IPS-15b (cell line): ENCODE results near the gene FAM83G.
"Not testable (repeated sequence)": the region's sequence is repeated elsewhere in the genome, so short reads cannot be mapped to it uniquely, and the experiment has no call there.

Source experiments
- H3K27me3 ChIP-seq: one replicate; pipeline ENCODE4 v1.6.1; 2013; ENCODE audit warnings: low read length; ENCODE audit not compliant: control insufficient read depth, insufficient read depth
- H3K36me3 ChIP-seq: one replicate; pipeline ENCODE4 v1.6.1; 2013; ENCODE audit warnings: low read length; ENCODE audit not compliant: control insufficient read depth, insufficient read depth
- H3K4me1 ChIP-seq: one replicate; pipeline ENCODE4 v1.6.1; 2013; ENCODE audit warnings: mild to moderate bottlenecking, low read length; ENCODE audit not compliant: control insufficient read depth, insufficient read depth
- H3K4me3 ChIP-seq: one replicate; pipeline ENCODE4 v1.5.1; 2013; ENCODE audit warnings: low read depth, low read length
- H3K9ac ChIP-seq: one replicate; pipeline ENCODE4 v1.6.1; 2013; ENCODE audit warnings: low read depth, mild to moderate bottlenecking, low read length
- H3K9me3 ChIP-seq: one replicate; pipeline ENCODE4 v1.6.1; 2013; ENCODE audit warnings: mild to moderate bottlenecking, low read length; ENCODE audit not compliant: control insufficient read depth, insufficient read depth

Gene FAM83G

GRCh38 chr17:19021622-19022083 is 17.1 kb upstream of the FAM83G start:
- no peak overlapping the region for H3K9ac ChIP-seq
- no peaks in the 10 kb centered on the region for H3K4me1 ChIP-seq
- no peaks in the 10 kb centered on the region for H3K9me3 ChIP-seq
- no peaks in the 10 kb centered on the region for H3K27me3 ChIP-seq
- no peak overlapping the region for H3K4me3 ChIP-seq
- H3K36me3 ChIP-seq = no peaks in the 10 kb centered on the region

DNA sequence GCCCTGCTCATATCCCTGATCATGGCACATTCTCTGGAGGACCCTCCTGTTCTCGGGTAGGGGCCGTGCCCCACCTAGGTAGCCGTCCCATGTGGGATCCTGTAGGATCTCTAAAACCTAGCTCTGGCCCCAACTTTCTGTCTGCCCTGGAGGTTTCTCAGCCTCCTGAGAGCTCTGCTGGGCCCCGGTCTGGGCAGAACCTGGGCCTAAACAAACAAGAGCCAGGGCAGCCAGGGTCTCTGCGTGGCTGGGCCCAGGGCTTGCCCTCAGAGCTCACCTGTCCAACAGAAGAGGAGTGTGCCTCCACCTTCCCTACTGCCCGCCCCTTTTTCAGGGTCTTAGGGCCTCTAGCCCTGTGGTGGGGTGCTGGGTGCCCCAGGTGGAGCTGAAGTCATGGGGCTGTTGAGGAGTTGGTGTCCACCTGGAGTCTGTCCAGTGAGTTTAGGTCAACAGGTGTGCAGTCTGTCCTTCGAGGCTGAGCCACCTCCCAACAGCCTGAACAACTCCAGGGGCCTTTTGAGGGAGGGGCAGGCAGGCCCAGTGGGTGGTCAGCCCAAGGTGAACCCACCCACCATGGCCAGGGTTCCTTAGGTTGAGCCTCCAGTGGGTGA is 16.6 kb upstream of the FAM83G start:
- H3K9me3 ChIP-seq, H3K4me3 ChIP-seq, H3K36me3 ChIP-seq, H3K9ac ChIP-seq, H3K27me3 ChIP-seq, H3K4me1 ChIP-seq: not testable (repeated sequence)

- no peaks in the 10 kb centered on the region for H3K4me1 ChIP-seq
- H3K9me3 ChIP-seq = no peaks in the 10 kb centered on the region
- H3K9ac ChIP-seq = no peak overlapping the region
- no peaks in the 10 kb centered on the region for H3K27me3 ChIP-seq
- H3K36me3 ChIP-seq = no peaks in the 10 kb centered on the region
- no peak overlapping the region for H3K4me3 ChIP-seq
Observed at GRCh38 chr17:19020016-19020415, 15.5 kb upstream of the FAM83G start.

GRCh38 chr17:19019041-19019941 is 14.7 kb upstream of the FAM83G start:
- Histone ChIP-seq H3K9me3 (no peaks in the 10 kb centered on the region), H3K9ac (no peak overlapping the region), H3K4me3 (no peak overlapping the region), H3K36me3 (no peaks in the 10 kb centered on the region), H3K4me1 (no peaks in the 10 kb centered on the region), H3K27me3 (no peaks in the 10 kb centered on the region)

DNA sequence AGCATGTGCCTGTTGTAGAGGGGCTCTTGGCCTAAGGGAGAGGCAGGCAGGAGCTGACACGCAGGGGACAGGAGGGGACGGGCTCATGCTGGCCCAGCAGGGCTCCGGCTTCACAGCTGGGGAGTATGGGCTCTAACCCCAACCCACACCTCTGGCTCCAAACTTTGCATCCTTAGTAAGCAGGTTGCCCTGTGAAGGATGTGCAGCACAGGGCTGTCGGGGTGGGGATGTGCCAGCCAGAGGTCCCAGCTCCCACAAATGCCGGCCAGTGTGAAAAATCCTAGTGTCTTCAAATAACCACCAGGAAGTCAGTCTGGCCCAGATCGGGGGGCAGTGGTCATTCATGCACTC is 14.0 kb upstream of the FAM83G start:
- no peaks in the 10 kb centered on the region for H3K27me3 ChIP-seq
- no peaks in the 10 kb centered on the region for H3K36me3 ChIP-seq
- H3K4me3 ChIP-seq = no peak overlapping the region
- H3K4me1 ChIP-seq = no peaks in the 10 kb centered on the region
- no peak overlapping the region for H3K9ac ChIP-seq
- no peaks in the 10 kb centered on the region for H3K9me3 ChIP-seq

DNA sequence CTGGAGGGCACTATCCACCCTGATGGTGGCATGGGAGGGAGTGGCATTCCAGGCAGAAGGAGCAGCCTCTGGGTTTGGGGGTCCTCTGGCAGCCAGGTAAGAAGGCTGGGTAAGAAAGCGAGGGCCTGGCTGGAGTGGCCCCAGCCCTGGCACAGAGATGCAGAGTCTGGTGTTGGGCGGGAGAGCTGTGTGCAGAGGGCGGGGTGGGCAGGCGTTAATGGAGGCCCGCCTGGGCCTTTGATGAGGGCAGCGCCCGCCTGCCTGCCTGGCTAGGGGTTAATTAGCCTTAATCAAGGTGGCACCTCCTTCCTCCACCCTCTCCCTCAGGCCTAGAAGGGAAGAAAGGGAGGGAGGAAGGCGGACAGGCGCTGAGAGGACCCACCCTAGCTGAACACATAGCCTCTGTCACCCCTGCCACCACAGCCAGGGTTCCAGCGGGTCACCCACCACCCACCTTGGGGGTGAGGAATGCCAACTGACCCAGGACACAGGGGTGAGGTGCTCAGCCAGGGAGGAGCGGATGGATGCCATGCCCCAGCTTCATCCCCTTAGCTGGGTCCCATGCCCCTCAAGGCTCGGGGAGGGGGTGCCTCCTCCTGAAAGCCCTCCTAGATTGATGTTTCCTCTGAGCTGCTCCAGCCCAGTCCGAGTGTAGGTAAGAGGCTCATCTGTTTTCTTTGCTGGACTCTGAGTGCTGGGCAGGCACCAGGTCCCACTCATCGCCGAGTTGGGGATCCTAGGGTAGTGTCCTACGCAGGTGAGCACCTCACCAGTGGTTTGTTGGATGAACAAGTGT is 13.4 kb upstream of the FAM83G start:
- Histone ChIP-seq H3K9me3 (no peaks in the 10 kb centered on the region), H3K4me1 (no peaks in the 10 kb centered on the region), H3K4me3 (no peak overlapping the region), H3K9ac (no peak overlapping the region), H3K36me3 (no peaks in the 10 kb centered on the region), H3K27me3 (no peaks in the 10 kb centered on the region)

DNA sequence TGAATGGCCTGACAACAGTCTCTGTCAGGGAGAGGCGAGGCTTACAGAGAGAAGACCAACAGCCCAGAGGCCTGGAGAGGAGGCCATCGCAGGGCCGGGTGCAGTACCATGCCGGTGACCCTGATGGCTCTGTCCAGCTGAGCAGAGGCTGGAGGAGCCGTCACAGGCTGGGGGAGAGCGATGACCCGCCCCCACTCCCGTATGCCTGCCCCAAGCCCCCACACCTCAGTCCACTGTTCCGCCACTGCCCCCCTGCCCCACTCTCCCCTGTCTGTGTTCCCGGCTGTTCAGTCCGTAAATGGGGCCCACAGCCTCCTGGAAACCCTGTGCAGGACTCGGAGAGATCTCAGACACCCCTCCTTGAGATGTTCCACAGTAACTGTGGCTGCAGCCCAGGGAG is 12.8 kb upstream of the FAM83G start:
- Histone ChIP-seq H3K4me3 (no peak overlapping the region), H3K9ac (no peak overlapping the region), H3K36me3 (no peaks in the 10 kb centered on the region), H3K27me3 (no peaks in the 10 kb centered on the region), H3K4me1 (no peaks in the 10 kb centered on the region), H3K9me3 (no peaks in the 10 kb centered on the region)

GRCh38 chr17:19016881-19017280 is 12.3 kb upstream of the FAM83G start:
- Histone ChIP-seq H3K4me1 (no peaks in the 10 kb centered on the region), H3K27me3 (no peaks in the 10 kb centered on the region), H3K9ac (no peak overlapping the region), H3K36me3 (no peaks in the 10 kb centered on the region), H3K4me3 (no peak overlapping the region), H3K9me3 (no peaks in the 10 kb centered on the region)

- Histone ChIP-seq H3K36me3 (no peaks in the 10 kb centered on the region), H3K9me3 (no peaks in the 10 kb centered on the region), H3K4me3 (no peak overlapping the region), H3K9ac (no peak overlapping the region), H3K27me3 (no peaks in the 10 kb centered on the region), H3K4me1 (no peaks in the 10 kb centered on the region)
Observed at GRCh38 chr17:19016297-19016696, 11.7 kb upstream of the FAM83G start.

- H3K9me3 ChIP-seq = no peaks in the 10 kb centered on the region
- no peaks in the 10 kb centered on the region for H3K4me1 ChIP-seq
- no peaks in the 10 kb centered on the region for H3K27me3 ChIP-seq
- no peak overlapping the region for H3K9ac ChIP-seq
- no peaks in the 10 kb centered on the region for H3K36me3 ChIP-seq
- no peak overlapping the region for H3K4me3 ChIP-seq
Observed at GRCh38 chr17:19015428-19015827, 10.9 kb upstream of the FAM83G start.

DNA sequence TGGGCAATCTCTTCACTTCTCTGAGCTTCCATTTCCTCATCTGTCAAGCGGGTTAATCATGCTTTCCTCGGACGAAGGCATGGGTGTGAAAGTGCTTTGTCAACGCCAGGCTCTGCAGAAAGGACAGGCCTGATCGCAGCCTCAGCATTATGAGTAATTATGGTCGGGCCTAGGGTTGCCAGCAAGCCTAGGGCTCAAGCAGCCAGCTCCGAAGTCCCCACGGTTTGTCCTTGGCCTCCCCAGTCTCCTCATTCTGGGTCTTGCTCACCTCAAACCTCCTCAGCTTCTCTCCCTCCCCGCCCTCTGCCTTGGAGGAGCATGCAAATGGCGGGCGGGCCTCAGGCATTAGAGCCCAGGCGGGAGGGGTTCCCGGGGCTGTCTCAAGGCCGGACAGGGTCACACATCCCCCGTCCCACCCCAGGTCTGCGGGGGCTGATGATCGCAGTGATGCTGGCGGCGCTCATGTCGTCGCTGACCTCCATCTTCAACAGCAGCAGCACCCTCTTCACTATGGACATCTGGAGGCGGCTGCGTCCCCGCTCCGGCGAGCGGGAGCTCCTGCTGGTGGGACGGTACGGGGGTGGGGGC is 10.2 kb upstream of the FAM83G start:
- no peaks in the 10 kb centered on the region for H3K27me3 ChIP-seq
- no peaks in the 10 kb centered on the region for H3K9me3 ChIP-seq
- no peak overlapping the region for H3K4me3 ChIP-seq
- H3K9ac ChIP-seq = no peak overlapping the region
- H3K4me1 ChIP-seq = no peaks in the 10 kb centered on the region
- H3K36me3 ChIP-seq = no peaks in the 10 kb centered on the region
